Measurements from ENCODE around the gene IPO9. TPM values are rescaled to one million over a fixed set of nuclear protein-coding genes. Genes with fewer than 3 reads are reported as not detected.

The IPO9 gene
- total RNA-seq, 1 experiment from 2014 or later = 76.2 TPM

DNA sequence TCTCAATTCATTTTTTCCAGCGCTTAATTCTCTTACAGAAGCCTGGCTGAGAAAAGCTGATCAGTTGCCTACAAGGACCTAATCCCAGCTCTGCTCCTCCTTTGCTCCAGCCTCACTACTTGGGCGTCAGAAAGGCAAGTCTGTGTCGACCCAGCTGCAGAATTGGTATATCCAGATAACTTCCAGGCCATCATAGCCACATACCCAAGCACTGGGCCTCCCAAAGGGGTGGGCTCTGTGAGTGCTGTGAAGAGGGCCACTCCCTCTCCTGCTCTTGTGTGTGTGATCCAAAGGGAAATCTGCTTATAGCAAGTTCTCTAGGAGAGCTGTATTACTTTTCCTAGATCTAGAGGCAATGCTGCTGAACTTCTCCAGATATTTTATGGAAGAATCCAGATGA, 99.3 kb downstream of the IPO9 start:
- no peaks in the 10 kb centered on the region for H3K27me3 ChIP-seq (ENCODE audit: insufficient read depth, low read depth)
- no peaks in the 10 kb centered on the region for H3K9me3 ChIP-seq (ENCODE audit: insufficient read depth, low read depth)
- H3K4me2 ChIP-seq = no peak overlapping the region
- intact Hi-C loops (cut with micrococcal nuclease; ENCODE audit: unreplicated experiment) = no loop called here
- POLR2A ChIA-PET (ENCODE audit: unreplicated experiment) = interaction anchor here (0.7 kb wide), 1 partner anchor 72 kb away, joined by 3 read pairs; no protein-coding TSS in a partner anchor
- peaks cover 14% of the 10 kb centered on the region for H3K4me1 ChIP-seq (replicated peaks; ENCODE audit: insufficient read depth)
- DNase-seq = no peak
- CTCF ChIA-PET = no interaction called here
- BruUV-seq (replicated peaks) = no TSS peak
- H3K36me3 ChIP-seq (ENCODE audit: low read depth) = no peaks in the 10 kb centered on the region
- no peak overlapping the region for H2AFZ ChIP-seq
- H3F3A ChIP-seq (ENCODE audit: insufficient read depth, low read depth) = 0 out of 2 replicates have a peak, but pooled peaks cover 7% of the 10 kb centered on the region
- H3K9me2 ChIP-seq (ENCODE audit: insufficient read depth) = no peaks in the 10 kb centered on the region
- H4K20me1 ChIP-seq (ENCODE audit: insufficient read depth) = no peaks in the 10 kb centered on the region
- no peak overlapping the region for H3K27ac ChIP-seq
- H3K79me2 ChIP-seq (ENCODE audit: low read depth) = no peaks in the 10 kb centered on the region
- TF ChIP-seq EZH2 (IDR thresholded peaks at IDR 0.05; ENCODE audit: low read depth) (no peak), CTCF (conservative IDR thresholded peaks at IDR 0.05) (no peak)
- no peak overlapping the region for H3K4me3 ChIP-seq

DNA sequence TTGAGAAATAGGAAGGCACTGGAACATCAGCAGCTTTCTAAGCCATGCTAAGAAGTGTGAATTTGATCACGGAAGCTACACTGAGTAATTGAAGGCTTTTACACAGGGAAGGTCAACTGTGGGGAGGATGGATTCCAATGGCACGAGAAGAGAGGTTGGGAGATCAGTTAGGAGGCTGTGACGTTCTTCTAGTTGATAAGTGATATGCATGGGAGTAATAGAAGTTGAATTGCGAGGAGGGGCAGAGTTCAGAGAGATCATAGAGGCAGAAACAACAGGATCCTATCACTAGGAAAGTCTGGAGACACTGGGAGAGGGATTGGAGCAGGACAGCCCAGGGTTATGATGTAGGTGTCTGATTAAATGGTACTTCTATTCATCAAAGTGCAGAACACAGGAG, 101.2 kb downstream of the IPO9 start:
- no peaks in the 10 kb centered on the region for H3K36me3 ChIP-seq (ENCODE audit: low read depth)
- H4K20me1 ChIP-seq (ENCODE audit: insufficient read depth) = no peaks in the 10 kb centered on the region
- TF ChIP-seq EZH2 (IDR thresholded peaks at IDR 0.05; ENCODE audit: low read depth) = no peak
- TF ChIP-seq CTCF (conservative IDR thresholded peaks at IDR 0.05) = no peak
- 0 out of 2 replicates have a peak, but pooled peaks cover 7% of the 10 kb centered on the region for H3F3A ChIP-seq (ENCODE audit: insufficient read depth, low read depth)
- H3K9me2 ChIP-seq (ENCODE audit: insufficient read depth) = no peaks in the 10 kb centered on the region
- DNase-seq = no peak
- H3K9me3 ChIP-seq (ENCODE audit: insufficient read depth, low read depth) = no peaks in the 10 kb centered on the region
- ChIA-PET CTCF (interaction anchor here (0.5 kb wide), 1 partner anchor 10 kb away, joined by 4 read pairs; no protein-coding TSS in a partner anchor), POLR2A (ENCODE audit: unreplicated experiment) (no interaction called here)
- H2AFZ ChIP-seq = 0 out of 2 replicates have a peak overlapping the region, but pooled peaks have one; percentile 35
- intact Hi-C loops (cut with micrococcal nuclease; ENCODE audit: unreplicated experiment) = no loop called here
- H3K27me3 ChIP-seq (ENCODE audit: insufficient read depth, low read depth) = no peaks in the 10 kb centered on the region
- no TSS peak for BruUV-seq (replicated peaks)
- no peak overlapping the region for H3K27ac ChIP-seq
- H3K79me2 ChIP-seq (ENCODE audit: low read depth) = no peaks in the 10 kb centered on the region
- peak overlapping the region; percentile 31; the same call in 1 of the 2 replicates for H3K4me2 ChIP-seq
- peaks cover 14% of the 10 kb centered on the region for H3K4me1 ChIP-seq (replicated peaks; ENCODE audit: insufficient read depth)
- no peak overlapping the region for H3K4me3 ChIP-seq

GRCh38 chr1:201930803-201931202, 101.8 kb downstream of the IPO9 start:
- H3K4me2 ChIP-seq = peak overlapping the region; percentile 31; the same call in 1 of the 2 replicates
- TF ChIP-seq EZH2 (IDR thresholded peaks at IDR 0.05; ENCODE audit: low read depth) = no peak
- no peak for TF ChIP-seq CTCF (conservative IDR thresholded peaks at IDR 0.05)
- no peaks in the 10 kb centered on the region for H3K79me2 ChIP-seq (ENCODE audit: low read depth)
- POLR2A ChIA-PET (ENCODE audit: unreplicated experiment) = no interaction called here
- no peaks in the 10 kb centered on the region for H4K20me1 ChIP-seq (ENCODE audit: insufficient read depth)
- no peak overlapping the region for H3K4me3 ChIP-seq
- H3K27me3 ChIP-seq (ENCODE audit: insufficient read depth, low read depth) = no peaks in the 10 kb centered on the region
- no peak for DNase-seq
- intact Hi-C loops (cut with micrococcal nuclease; ENCODE audit: unreplicated experiment) = no loop called here
- 0 out of 2 replicates have a peak overlapping the region, but pooled peaks have one; percentile 35 for H2AFZ ChIP-seq
- H3K36me3 ChIP-seq (ENCODE audit: low read depth) = no peaks in the 10 kb centered on the region
- no peaks in the 10 kb centered on the region for H3K9me3 ChIP-seq (ENCODE audit: insufficient read depth, low read depth)
- no TSS peak for BruUV-seq (replicated peaks)
- H3K9me2 ChIP-seq (ENCODE audit: insufficient read depth) = no peaks in the 10 kb centered on the region
- CTCF ChIA-PET = interaction anchor here (0.7 kb wide), 1 partner anchor 64 kb away, joined by 3 read pairs; no protein-coding TSS in a partner anchor
- H3K4me1 ChIP-seq (replicated peaks; ENCODE audit: insufficient read depth) = peaks cover 14% of the 10 kb centered on the region
- H3F3A ChIP-seq (ENCODE audit: insufficient read depth, low read depth) = 0 out of 2 replicates have a peak, but pooled peaks cover 7% of the 10 kb centered on the region
- H3K27ac ChIP-seq = no peak overlapping the region

Small RNA genes within 50 kb of the gene (microRNA-seq; reads per million reads assigned to microRNA genes)
- gene MIR1231 (ENCODE audit: borderline number of aligned reads, borderline replicate concordance) (not detected), gene MIR6739 (ENCODE audit: borderline number of aligned reads, borderline replicate concordance) (not detected)

Other genes starting within 250 kb of the IPO9 start
- 22.4 and 28.6 TPM in 2 replicates for gene SHISA4, start 59.7 kb downstream of the IPO9 start, total RNA-seq (2021)
- gene LMOD1, start 117.4 kb downstream of the IPO9 start, total RNA-seq (2021) = 0.53 and 0.74 TPM in 2 replicates
- gene TIMM17A, start 126.3 kb downstream of the IPO9 start, total RNA-seq (2021) = 55.7 and 60.4 TPM in 2 replicates
- 108 and 123 TPM in 2 replicates for gene RNPEP, start 153.5 kb downstream of the IPO9 start, total RNA-seq (2021)
- 295 and 318 TPM in 2 replicates for gene ELF3, start 181.4 kb downstream of the IPO9 start, total RNA-seq (2021)